Colonic mucosa (tissue), 4 donors: Measurements from ENCODE around the gene CORO7. TPM values are rescaled to one million over a fixed set of nuclear protein-coding genes. Genes with fewer than 3 reads are reported as not detected.

Experiments used
- DNase-seq: peaks from one replicate; pipeline ENCODE4 v3.0.0-alpha.2; 2020
- H3K27ac ChIP-seq: fragments of 200-600 bp; one replicate; pipeline ENCODE4 v1.8.0; 2021
- H3K27me3 ChIP-seq: fragments of 200-600 bp; one replicate; pipeline ENCODE4 v1.8.0; 2021
- H3K36me3 ChIP-seq: fragments of 200-600 bp; one replicate; pipeline ENCODE4 v1.8.0; 2021
- H3K4me1 ChIP-seq: fragments of 200-600 bp; one replicate; pipeline ENCODE4 v1.8.0; 2021; ENCODE audit warnings: mild to moderate bottlenecking
- H3K4me3 ChIP-seq: fragments of 200-600 bp; one replicate; pipeline ENCODE4 v1.8.0; 2021
- H3K9ac ChIP-seq, 2 donors: one replicate each; pipeline ENCODE4 v1.7.0; 2013; ENCODE audit warnings: control low read depth in 2 of 2, low read depth in 2 of 2, low read length in 2 of 2
- H3K9me3 ChIP-seq: fragments of 200-600 bp; one replicate; pipeline ENCODE4 v1.8.0; 2021
- intact Hi-C: fragments of 100-400 bp; cut with DNase I; formaldehyde crosslinking; loops from one replicate; pipeline ENCODE4 v1.14.1; 2022
- total RNA-seq, 2 donors: library from RNA; stranded (reverse); fragmentation: NEBNext Ultra II Directional in 1 of 2; extraction: Animal tissue kit (Norgen Biotek cat#: 25700) in 1 of 2; gene quantifications; one replicate each; pipeline ENCODE4 v1.2.1, GENCODE V29; 2021
- TF ChIP-seq, protein P1 (sequence below): fragments of 200-600 bp; IDR thresholded peaks from one replicate; pipeline ENCODE4 v1.8.0; 2022; ENCODE audit warnings: antibody characterized with exemption, mild to moderate bottlenecking
- donor health status: healthy.
- donor health status: DM: no; HTN: no; CAD: no.
- donor health status: DM: no; HTN: no; CAD: no.

CORO7 gene
- total RNA-seq, 2 donors from 2014 or later: 37.2 to 55.9 TPM

DNA sequence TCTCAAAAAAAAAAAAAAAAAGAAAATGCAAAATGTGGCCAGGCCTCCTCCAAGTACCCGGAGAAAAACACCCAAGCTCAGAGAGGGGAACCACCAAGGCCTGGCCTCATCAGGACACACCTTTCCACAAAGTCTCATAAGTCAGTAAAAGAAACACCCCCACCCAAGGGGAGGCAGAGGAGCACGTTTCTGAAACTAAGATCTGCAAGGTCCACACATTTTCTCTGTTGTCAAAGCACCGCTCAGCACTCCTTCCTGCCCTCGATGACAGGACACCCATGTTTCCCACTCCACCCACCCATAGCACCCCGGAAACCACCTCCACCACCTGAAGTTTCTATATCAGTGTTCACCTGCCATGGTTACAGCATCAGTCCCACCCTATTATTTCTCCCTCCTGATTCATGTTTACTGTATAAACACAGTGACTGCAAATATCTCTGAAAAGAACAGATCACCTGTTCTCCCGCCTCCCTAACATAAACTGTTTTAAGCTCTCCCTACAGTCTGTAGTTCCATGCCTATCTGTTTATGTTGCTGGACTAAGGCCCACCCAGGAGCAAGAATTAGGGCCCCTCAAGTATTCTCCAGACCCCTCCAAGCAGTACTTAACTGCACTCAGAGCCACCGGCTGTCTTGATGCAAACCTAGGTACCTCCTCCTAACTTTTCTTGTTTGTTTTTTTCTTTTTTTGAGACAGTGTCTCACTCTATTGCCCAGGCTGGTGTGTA, 2.0 kb downstream of the CORO7 start:
- no peaks in the 10 kb centered on the region for H3K4me1 ChIP-seq
- no peak overlapping the region for H3K4me3 ChIP-seq
- no peaks in the 10 kb centered on the region for H3K9me3 ChIP-seq
- no peaks in the 10 kb centered on the region for H3K27me3 ChIP-seq
- no peak for DNase-seq
- H3K27ac ChIP-seq: no peak overlapping the region
- peak overlapping the region in 1 of 2 donors; percentile 92 for H3K9ac ChIP-seq
- no peaks in the 10 kb centered on the region for H3K36me3 ChIP-seq
- intact Hi-C loops: no loop called here
- TF ChIP-seq, protein P1, sequence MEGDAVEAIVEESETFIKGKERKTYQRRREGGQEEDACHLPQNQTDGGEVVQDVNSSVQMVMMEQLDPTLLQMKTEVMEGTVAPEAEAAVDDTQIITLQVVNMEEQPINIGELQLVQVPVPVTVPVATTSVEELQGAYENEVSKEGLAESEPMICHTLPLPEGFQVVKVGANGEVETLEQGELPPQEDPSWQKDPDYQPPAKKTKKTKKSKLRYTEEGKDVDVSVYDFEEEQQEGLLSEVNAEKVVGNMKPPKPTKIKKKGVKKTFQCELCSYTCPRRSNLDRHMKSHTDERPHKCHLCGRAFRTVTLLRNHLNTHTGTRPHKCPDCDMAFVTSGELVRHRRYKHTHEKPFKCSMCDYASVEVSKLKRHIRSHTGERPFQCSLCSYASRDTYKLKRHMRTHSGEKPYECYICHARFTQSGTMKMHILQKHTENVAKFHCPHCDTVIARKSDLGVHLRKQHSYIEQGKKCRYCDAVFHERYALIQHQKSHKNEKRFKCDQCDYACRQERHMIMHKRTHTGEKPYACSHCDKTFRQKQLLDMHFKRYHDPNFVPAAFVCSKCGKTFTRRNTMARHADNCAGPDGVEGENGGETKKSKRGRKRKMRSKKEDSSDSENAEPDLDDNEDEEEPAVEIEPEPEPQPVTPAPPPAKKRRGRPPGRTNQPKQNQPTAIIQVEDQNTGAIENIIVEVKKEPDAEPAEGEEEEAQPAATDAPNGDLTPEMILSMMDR: no peak

DNA sequence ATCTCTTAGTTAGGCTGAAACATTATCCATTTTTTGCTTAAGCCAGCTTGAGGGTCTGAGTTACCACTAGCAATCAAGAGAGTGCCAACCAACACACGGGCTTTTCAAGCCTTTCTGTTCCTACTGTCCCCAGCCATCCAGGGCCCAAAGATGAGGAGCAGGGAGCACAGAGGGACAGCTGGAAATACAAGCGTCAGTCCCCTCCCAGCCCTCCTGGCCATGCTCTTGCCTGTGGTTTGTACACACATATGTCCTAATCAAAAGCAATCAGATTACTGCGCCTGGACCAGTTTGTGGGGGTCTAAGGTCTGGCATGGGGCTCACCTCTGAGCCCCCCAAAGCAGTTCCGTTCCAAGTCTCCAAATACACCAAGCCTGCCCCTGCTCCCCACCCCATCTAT, 3.5 kb downstream of the CORO7 start:
- DNase-seq: no peak
- no peak overlapping the region for H3K4me3 ChIP-seq
- no peaks in the 10 kb centered on the region for H3K27me3 ChIP-seq
- no peak overlapping the region for H3K9ac ChIP-seq
- H3K36me3 ChIP-seq: no peaks in the 10 kb centered on the region
- intact Hi-C loops: no loop called here
- H3K27ac ChIP-seq: no peak overlapping the region
- TF ChIP-seq, protein P1: no peak
- no peaks in the 10 kb centered on the region for H3K4me1 ChIP-seq
- no peaks in the 10 kb centered on the region for H3K9me3 ChIP-seq

DNA sequence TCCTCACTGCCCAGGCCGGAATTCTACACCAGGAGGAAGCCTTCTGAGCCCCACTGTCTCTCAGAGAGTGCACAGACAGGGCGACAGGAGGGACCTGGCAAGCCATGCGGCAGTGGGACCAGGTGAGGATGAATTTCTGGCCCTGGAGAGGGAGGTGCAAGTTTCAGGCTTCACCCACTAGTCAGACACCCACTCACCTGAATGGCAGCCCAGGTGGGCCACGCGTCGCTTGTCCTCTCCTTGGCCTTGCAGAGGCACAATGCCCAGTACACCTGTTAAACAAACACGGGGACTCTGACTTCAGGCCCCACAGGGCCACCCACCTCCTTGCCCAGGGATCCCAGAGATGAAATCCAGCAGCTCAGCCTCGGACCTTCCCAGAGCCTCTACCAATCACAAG, 4.2 kb downstream of the CORO7 start:
- Histone ChIP-seq H3K27me3 (no peaks in the 10 kb centered on the region), H3K36me3 (no peaks in the 10 kb centered on the region), H3K9me3 (no peaks in the 10 kb centered on the region), H3K9ac (no peak overlapping the region), H3K4me3 (no peak overlapping the region), H3K27ac (peak overlapping the region; percentile 1), H3K4me1 (no peaks in the 10 kb centered on the region)
- intact Hi-C loops: no loop called here
- TF ChIP-seq, protein P1: no peak
- no peak for DNase-seq

DNA sequence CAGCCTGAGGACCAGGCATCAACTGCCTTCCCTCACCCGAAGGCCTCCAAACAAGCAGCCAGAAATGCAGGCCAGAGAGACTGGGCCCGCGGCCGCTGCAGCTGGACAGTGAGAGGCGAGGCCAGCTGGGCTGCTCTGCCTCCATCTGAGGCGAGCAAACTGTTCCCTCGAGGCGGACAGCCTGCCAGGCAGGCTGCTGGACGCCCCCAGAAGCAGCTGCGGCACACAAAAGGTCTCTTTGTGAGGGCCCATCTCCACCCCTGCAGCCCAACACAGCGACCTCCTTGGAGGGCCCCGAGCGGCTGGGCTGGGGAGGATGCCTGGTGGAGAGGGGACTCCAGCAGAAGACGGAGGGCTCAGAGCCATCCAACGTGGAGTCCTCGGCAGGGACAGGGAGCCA, 4.7 kb downstream of the CORO7 start:
- Histone ChIP-seq H3K27me3 (no peaks in the 10 kb centered on the region), H3K9ac (no peak overlapping the region), H3K4me1 (no peaks in the 10 kb centered on the region), H3K27ac (peak overlapping the region; percentile 1), H3K36me3 (no peaks in the 10 kb centered on the region), H3K9me3 (no peaks in the 10 kb centered on the region), H3K4me3 (no peak overlapping the region)
- intact Hi-C loops: no loop called here
- DNase-seq: peak; percentile 40
- TF ChIP-seq, protein P1: no peak

DNA sequence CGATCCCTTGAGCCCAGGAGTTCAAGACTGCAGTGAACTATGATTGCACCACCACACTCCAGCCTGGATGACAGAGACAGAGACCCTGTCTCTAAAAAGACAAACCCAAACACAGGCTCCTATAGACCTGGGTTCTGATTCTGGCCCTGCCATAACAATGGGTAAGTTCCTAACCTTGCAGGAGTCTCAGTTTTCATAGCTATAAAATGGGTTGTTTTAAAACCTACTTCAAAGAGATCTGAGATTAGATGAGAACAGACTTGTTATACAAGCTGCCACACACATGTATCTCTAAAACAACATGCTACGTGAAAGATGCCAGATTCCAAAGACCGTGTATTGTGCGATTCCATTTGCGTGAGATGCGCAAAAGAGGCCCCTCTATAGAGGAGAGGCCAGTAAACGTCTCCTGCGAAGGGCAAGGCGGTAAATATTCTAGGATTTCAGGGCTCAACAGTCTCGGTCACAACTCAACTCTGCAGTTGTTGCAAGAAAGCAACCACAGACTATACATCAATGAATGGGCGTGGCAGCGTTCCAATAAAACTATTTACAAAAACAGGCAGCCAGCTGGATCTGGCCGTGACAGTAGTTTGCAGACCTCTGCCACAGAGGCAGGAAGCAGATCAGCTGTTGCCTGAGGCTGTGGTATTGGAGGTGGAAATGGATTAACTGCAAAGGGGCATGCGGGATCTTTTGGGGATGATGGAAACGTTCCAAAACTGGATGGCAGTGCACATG, 5.9 kb downstream of the CORO7 start:
- DNase-seq: peak; percentile 65
- no peaks in the 10 kb centered on the region for H3K27me3 ChIP-seq

More for the DNA sequence above, 5.9 kb downstream of the CORO7 start:
- Histone ChIP-seq H3K9ac (no peak overlapping the region), H3K9me3 (no peaks in the 10 kb centered on the region), H3K4me3 (no peak overlapping the region), H3K27ac (peak overlapping the region; percentile 1), H3K4me1 (no peaks in the 10 kb centered on the region), H3K36me3 (no peaks in the 10 kb centered on the region)
- TF ChIP-seq, protein P1: no peak
- intact Hi-C loops: no loop called here
